ENCODE measurements around the gene CDYL. TPM values are rescaled to one million over a fixed set of nuclear protein-coding genes. Genes with fewer than 3 reads are reported as not detected.

Gene CDYL
- total RNA-seq, 1 donor from 2014 or later = 104 TPM

- Mint-ChIP-seq H3K9me3 (no peaks in the 10 kb centered on the region), H3K27ac (no peak overlapping the region), H3K4me1 (peaks cover 28% of the 10 kb centered on the region), H3K36me3 (peaks cover 16% of the 10 kb centered on the region), H3K27me3 (ENCODE audit: low read depth) (no peaks in the 10 kb centered on the region), H3K4me3 (no peak overlapping the region)
- DNase-seq (ENCODE audit: low spot score in 2 of 2, unreplicated experiment in 2 of 2) = no peak
- TF ChIP-seq CTCF (IDR thresholded peaks at IDR 0.05; ENCODE audit: unreplicated experiment) = no peak
These were observed 131.9 kb downstream of the CDYL start for GRCh38 chr6:4908062-4908461.

- H3K27ac Mint-ChIP-seq = peak overlapping the region; percentile 9
- no peak overlapping the region for H3K4me3 Mint-ChIP-seq
- no peaks in the 10 kb centered on the region for H3K27me3 Mint-ChIP-seq (ENCODE audit: low read depth)
- peaks cover 20% of the 10 kb centered on the region for H3K36me3 Mint-ChIP-seq
- no peaks in the 10 kb centered on the region for H3K9me3 Mint-ChIP-seq
- DNase-seq (ENCODE audit: low spot score in 2 of 2, unreplicated experiment in 2 of 2) = no peak
- H3K4me1 Mint-ChIP-seq = peaks cover 38% of the 10 kb centered on the region
- TF ChIP-seq CTCF (IDR thresholded peaks at IDR 0.05; ENCODE audit: unreplicated experiment) = no peak
These were observed 133.0 kb downstream of the CDYL start for GRCh38 chr6:4909063-4909706.

GRCh38 chr6:4910037-4910760, 134.0 kb downstream of the CDYL start:
- H3K9me3 Mint-ChIP-seq = no peaks in the 10 kb centered on the region
- peaks cover 20% of the 10 kb centered on the region for H3K36me3 Mint-ChIP-seq
- DNase-seq (ENCODE audit: low spot score in 2 of 2, unreplicated experiment in 2 of 2) = no peak
- H3K27me3 Mint-ChIP-seq (ENCODE audit: low read depth) = no peaks in the 10 kb centered on the region
- peaks cover 38% of the 10 kb centered on the region for H3K4me1 Mint-ChIP-seq
- no peak for TF ChIP-seq CTCF (IDR thresholded peaks at IDR 0.05; ENCODE audit: unreplicated experiment)
- H3K4me3 Mint-ChIP-seq = no peak overlapping the region
- H3K27ac Mint-ChIP-seq = no peak overlapping the region

GRCh38 chr6:4912559-4912958, 136.4 kb downstream of the CDYL start:
- Mint-ChIP-seq H3K27ac (no peak overlapping the region), H3K27me3 (ENCODE audit: low read depth) (no peaks in the 10 kb centered on the region), H3K9me3 (no peaks in the 10 kb centered on the region), H3K4me3 (no peak overlapping the region), H3K36me3 (peaks cover 21% of the 10 kb centered on the region), H3K4me1 (peaks cover 25% of the 10 kb centered on the region)
- no peak for DNase-seq (ENCODE audit: low spot score in 2 of 2, unreplicated experiment in 2 of 2)
- no peak for TF ChIP-seq CTCF (IDR thresholded peaks at IDR 0.05; ENCODE audit: unreplicated experiment)

- no peak overlapping the region for H3K4me3 Mint-ChIP-seq
These were observed 137.7 kb downstream of the CDYL start for GRCh38 chr6:4913705-4914419.

More at GRCh38 chr6:4913705-4914419, 137.7 kb downstream of the CDYL start:
- H3K36me3 Mint-ChIP-seq = peaks cover 16% of the 10 kb centered on the region
- no peak for TF ChIP-seq CTCF (IDR thresholded peaks at IDR 0.05; ENCODE audit: unreplicated experiment)
- peak overlapping the region; percentile 75 for H3K27ac Mint-ChIP-seq
- no peak for DNase-seq (ENCODE audit: low spot score in 2 of 2, unreplicated experiment in 2 of 2)
- H3K4me1 Mint-ChIP-seq = peaks cover 23% of the 10 kb centered on the region
- no peaks in the 10 kb centered on the region for H3K27me3 Mint-ChIP-seq (ENCODE audit: low read depth)
- H3K9me3 Mint-ChIP-seq = no peaks in the 10 kb centered on the region
